ENCODE results near the gene ATP10D.

ATP10D gene

GRCh38 chr4:47624031-47624441, 139.0 kb downstream of the ATP10D start:
- no peak overlapping the region for H3K4me2 ChIP-seq (ENCODE audit: low read length)
- no peak overlapping the region for H3K56ac ChIP-seq (ENCODE audit: low read length)
- no peaks in the 10 kb centered on the region for H3K36me3 ChIP-seq (ENCODE audit: control insufficient read depth, insufficient read depth, low read length)
- no peak overlapping the region for H3K4ac ChIP-seq (ENCODE audit: low read depth, low read length)
- H2BK5ac ChIP-seq (ENCODE audit: low read length) = no peak overlapping the region
- H2BK120ac ChIP-seq (ENCODE audit: low read depth, low read length) = no peak overlapping the region
- H3K4me1 ChIP-seq (ENCODE audit: control insufficient read depth, low read depth, low read length) = no peaks in the 10 kb centered on the region
- H3K27ac ChIP-seq (ENCODE audit: low read depth, low read length) = no peak overlapping the region
- DNase-seq = peak; percentile 7
- no peak overlapping the region for H3K18ac ChIP-seq (ENCODE audit: low read length)
- no peak overlapping the region for H3K4me3 ChIP-seq (ENCODE audit: low read length)
- H4K5ac ChIP-seq (ENCODE audit: low read length) = no peak overlapping the region
- no peaks in the 10 kb centered on the region for H3K79me1 ChIP-seq (ENCODE audit: low read length)
- H2AK5ac ChIP-seq (ENCODE audit: low read length) = no peak overlapping the region
- H3K9ac ChIP-seq (ENCODE audit: low read length) = no peak overlapping the region
- H3K27me3 ChIP-seq (ENCODE audit: insufficient read depth, low read length, poor library complexity) = no peaks in the 10 kb centered on the region
- H2BK15ac ChIP-seq (replicated peaks; ENCODE audit: low read depth) = no peak overlapping the region
- no peaks in the 10 kb centered on the region for H3K79me2 ChIP-seq (ENCODE audit: control insufficient read depth, insufficient read depth, low read length)
- H3K23ac ChIP-seq (ENCODE audit: low read length) = no peak overlapping the region
- H4K8ac ChIP-seq (ENCODE audit: low read depth, low read length) = no peak overlapping the region

- no peaks in the 10 kb centered on the region for H3K27me3 ChIP-seq (ENCODE audit: insufficient read depth, low read length, poor library complexity)
- no peak overlapping the region for H3K27ac ChIP-seq (ENCODE audit: low read depth, low read length)
- no peak overlapping the region for H3K4ac ChIP-seq (ENCODE audit: low read depth, low read length)
- no peak overlapping the region for H4K5ac ChIP-seq (ENCODE audit: low read length)
- no peak overlapping the region for H3K56ac ChIP-seq (ENCODE audit: low read length)
- H3K79me2 ChIP-seq (ENCODE audit: control insufficient read depth, insufficient read depth, low read length) = no peaks in the 10 kb centered on the region
- no peaks in the 10 kb centered on the region for H3K4me1 ChIP-seq (ENCODE audit: control insufficient read depth, low read depth, low read length)
- H2BK120ac ChIP-seq (ENCODE audit: low read depth, low read length) = no peak overlapping the region
- H2AK5ac ChIP-seq (ENCODE audit: low read length) = no peak overlapping the region
- no peak overlapping the region for H3K9ac ChIP-seq (ENCODE audit: low read length)
- H3K36me3 ChIP-seq (ENCODE audit: control insufficient read depth, insufficient read depth, low read length) = no peaks in the 10 kb centered on the region
- H3K79me1 ChIP-seq (ENCODE audit: low read length) = no peaks in the 10 kb centered on the region
- WGBS (ENCODE audit: extremely low coverage, insufficient coverage, low lambda C conversion rate) = no CpG with 5 or more reads among the region's 4 CpGs
- no peak overlapping the region for H4K8ac ChIP-seq (ENCODE audit: low read depth, low read length)
- H3K4me3 ChIP-seq (ENCODE audit: low read length) = no peak overlapping the region
- DNase-seq = no peak
- no peak overlapping the region for H2BK15ac ChIP-seq (replicated peaks; ENCODE audit: low read depth)
- H3K18ac ChIP-seq (ENCODE audit: low read length) = no peak overlapping the region
- H2BK5ac ChIP-seq (ENCODE audit: low read length) = no peak overlapping the region
- H3K4me2 ChIP-seq (ENCODE audit: low read length) = no peak overlapping the region
- H3K23ac ChIP-seq (ENCODE audit: low read length) = no peak overlapping the region
Measured at GRCh38 chr4:47631161-47631560, 146.1 kb downstream of the ATP10D start.

- no peaks in the 10 kb centered on the region for H3K4me1 ChIP-seq (ENCODE audit: control insufficient read depth, low read depth, low read length)
- H2BK15ac ChIP-seq (replicated peaks; ENCODE audit: low read depth) = no peak overlapping the region
- no peak overlapping the region for H3K56ac ChIP-seq (ENCODE audit: low read length)
- H3K36me3 ChIP-seq (ENCODE audit: control insufficient read depth, insufficient read depth, low read length) = no peaks in the 10 kb centered on the region
- WGBS (ENCODE audit: extremely low coverage, insufficient coverage, low lambda C conversion rate) = no CpG with 5 or more reads among the region's 3 CpGs
- no peak overlapping the region for H3K9ac ChIP-seq (ENCODE audit: low read length)
- no peak overlapping the region for H3K27ac ChIP-seq (ENCODE audit: low read depth, low read length)
- H3K4me3 ChIP-seq (ENCODE audit: low read length) = no peak overlapping the region
- no peaks in the 10 kb centered on the region for H3K27me3 ChIP-seq (ENCODE audit: insufficient read depth, low read length, poor library complexity)
- no peak overlapping the region for H3K4ac ChIP-seq (ENCODE audit: low read depth, low read length)
- no peak overlapping the region for H4K5ac ChIP-seq (ENCODE audit: low read length)
- H3K23ac ChIP-seq (ENCODE audit: low read length) = no peak overlapping the region
- no peak for DNase-seq
- H3K18ac ChIP-seq (ENCODE audit: low read length) = no peak overlapping the region
- H3K79me1 ChIP-seq (ENCODE audit: low read length) = no peaks in the 10 kb centered on the region
- H3K79me2 ChIP-seq (ENCODE audit: control insufficient read depth, insufficient read depth, low read length) = no peaks in the 10 kb centered on the region
- H4K8ac ChIP-seq (ENCODE audit: low read depth, low read length) = no peak overlapping the region
- H2BK5ac ChIP-seq (ENCODE audit: low read length) = no peak overlapping the region
- no peak overlapping the region for H2BK120ac ChIP-seq (ENCODE audit: low read depth, low read length)
- no peak overlapping the region for H3K4me2 ChIP-seq (ENCODE audit: low read length)
- no peak overlapping the region for H2AK5ac ChIP-seq (ENCODE audit: low read length)
Measured at GRCh38 chr4:47639531-47639930, 154.5 kb downstream of the ATP10D start.

- no peak overlapping the region for H2AK5ac ChIP-seq (ENCODE audit: low read length)
- H3K4ac ChIP-seq (ENCODE audit: low read depth, low read length) = no peak overlapping the region
- H2BK15ac ChIP-seq (replicated peaks; ENCODE audit: low read depth) = no peak overlapping the region
- no peak overlapping the region for H4K5ac ChIP-seq (ENCODE audit: low read length)
- no peak overlapping the region for H3K18ac ChIP-seq (ENCODE audit: low read length)
- no peaks in the 10 kb centered on the region for H3K79me1 ChIP-seq (ENCODE audit: low read length)
- no peaks in the 10 kb centered on the region for H3K4me1 ChIP-seq (ENCODE audit: control insufficient read depth, low read depth, low read length)
- no peaks in the 10 kb centered on the region for H3K79me2 ChIP-seq (ENCODE audit: control insufficient read depth, insufficient read depth, low read length)
- H2BK5ac ChIP-seq (ENCODE audit: low read length) = no peak overlapping the region
- H3K56ac ChIP-seq (ENCODE audit: low read length) = no peak overlapping the region
- no peak overlapping the region for H3K4me3 ChIP-seq (ENCODE audit: low read length)
- no peak overlapping the region for H3K23ac ChIP-seq (ENCODE audit: low read length)
- no peak overlapping the region for H3K27ac ChIP-seq (ENCODE audit: low read depth, low read length)
- H3K9ac ChIP-seq (ENCODE audit: low read length) = no peak overlapping the region
- H2BK120ac ChIP-seq (ENCODE audit: low read depth, low read length) = no peak overlapping the region
- no peak overlapping the region for H3K4me2 ChIP-seq (ENCODE audit: low read length)
- H4K8ac ChIP-seq (ENCODE audit: low read depth, low read length) = no peak overlapping the region
- no peaks in the 10 kb centered on the region for H3K36me3 ChIP-seq (ENCODE audit: control insufficient read depth, insufficient read depth, low read length)
- no peak for DNase-seq
- H3K27me3 ChIP-seq (ENCODE audit: insufficient read depth, low read length, poor library complexity) = no peaks in the 10 kb centered on the region
Measured at GRCh38 chr4:47640911-47641310, 155.8 kb downstream of the ATP10D start.

- no peak overlapping the region for H3K27ac ChIP-seq (ENCODE audit: low read depth, low read length)
- H3K9ac ChIP-seq (ENCODE audit: low read length) = no peak overlapping the region
- H3K36me3 ChIP-seq (ENCODE audit: control insufficient read depth, insufficient read depth, low read length) = no peaks in the 10 kb centered on the region
- H3K18ac ChIP-seq (ENCODE audit: low read length) = no peak overlapping the region
- no peak overlapping the region for H2AK5ac ChIP-seq (ENCODE audit: low read length)
- H4K8ac ChIP-seq (ENCODE audit: low read depth, low read length) = no peak overlapping the region
- WGBS (ENCODE audit: extremely low coverage, insufficient coverage, low lambda C conversion rate) = no CpG with 5 or more reads among the region's 1 CpG
- no peak overlapping the region for H3K4ac ChIP-seq (ENCODE audit: low read depth, low read length)
- no peaks in the 10 kb centered on the region for H3K4me1 ChIP-seq (ENCODE audit: control insufficient read depth, low read depth, low read length)
- H2BK120ac ChIP-seq (ENCODE audit: low read depth, low read length) = no peak overlapping the region
- H3K56ac ChIP-seq (ENCODE audit: low read length) = no peak overlapping the region
- no peak for DNase-seq
- no peaks in the 10 kb centered on the region for H3K79me1 ChIP-seq (ENCODE audit: low read length)
- no peaks in the 10 kb centered on the region for H3K27me3 ChIP-seq (ENCODE audit: insufficient read depth, low read length, poor library complexity)
- no peak overlapping the region for H3K4me3 ChIP-seq (ENCODE audit: low read length)
- H2BK15ac ChIP-seq (replicated peaks; ENCODE audit: low read depth) = no peak overlapping the region
- peak overlapping the region; percentile 50 for H3K23ac ChIP-seq (ENCODE audit: low read length)
- H2BK5ac ChIP-seq (ENCODE audit: low read length) = no peak overlapping the region
- no peak overlapping the region for H4K5ac ChIP-seq (ENCODE audit: low read length)
- H3K4me2 ChIP-seq (ENCODE audit: low read length) = no peak overlapping the region
- H3K79me2 ChIP-seq (ENCODE audit: control insufficient read depth, insufficient read depth, low read length) = no peaks in the 10 kb centered on the region
Measured at GRCh38 chr4:47641755-47642154, 156.7 kb downstream of the ATP10D start.

- no peak overlapping the region for H3K56ac ChIP-seq (ENCODE audit: low read length)
- no peak overlapping the region for H3K4me2 ChIP-seq (ENCODE audit: low read length)
- H2BK15ac ChIP-seq (replicated peaks; ENCODE audit: low read depth) = no peak overlapping the region
- no peak overlapping the region for H3K23ac ChIP-seq (ENCODE audit: low read length)
- no peak overlapping the region for H4K5ac ChIP-seq (ENCODE audit: low read length)
- H3K79me2 ChIP-seq (ENCODE audit: control insufficient read depth, insufficient read depth, low read length) = no peaks in the 10 kb centered on the region
- H4K8ac ChIP-seq (ENCODE audit: low read depth, low read length) = no peak overlapping the region
- H3K18ac ChIP-seq (ENCODE audit: low read length) = no peak overlapping the region
- H3K9ac ChIP-seq (ENCODE audit: low read length) = no peak overlapping the region
- no peak overlapping the region for H3K4ac ChIP-seq (ENCODE audit: low read depth, low read length)
- WGBS (ENCODE audit: extremely low coverage, insufficient coverage, low lambda C conversion rate) = no CpG with 5 or more reads among the region's 6 CpGs
- H2BK5ac ChIP-seq (ENCODE audit: low read length) = no peak overlapping the region
- no peaks in the 10 kb centered on the region for H3K36me3 ChIP-seq (ENCODE audit: control insufficient read depth, insufficient read depth, low read length)
- no peaks in the 10 kb centered on the region for H3K79me1 ChIP-seq (ENCODE audit: low read length)
- no peak overlapping the region for H2BK120ac ChIP-seq (ENCODE audit: low read depth, low read length)
- H2AK5ac ChIP-seq (ENCODE audit: low read length) = no peak overlapping the region
- DNase-seq = no peak
- H3K27me3 ChIP-seq (ENCODE audit: insufficient read depth, low read length, poor library complexity) = no peaks in the 10 kb centered on the region
- H3K27ac ChIP-seq (ENCODE audit: low read depth, low read length) = no peak overlapping the region
- H3K4me1 ChIP-seq (ENCODE audit: control insufficient read depth, low read depth, low read length) = no peaks in the 10 kb centered on the region
- H3K4me3 ChIP-seq (ENCODE audit: low read length) = no peak overlapping the region
Measured at GRCh38 chr4:47642191-47642830, 157.2 kb downstream of the ATP10D start.
